CD4-positive, alpha-beta T cell treated with Interleukin-2 at 100 ng/mL for 4 hours (primary cell): ENCODE data around the gene ZCCHC9.
"Not testable (repeated sequence)": the region's sequence is repeated elsewhere in the genome, so short reads cannot be mapped to it uniquely, and the experiment has no call there.

Experiments used
- DNase-seq: peaks from one replicate; pipeline ENCODE4 v3.0.0-alpha.2; 2020; ENCODE audit warnings: low spot score

ZCCHC9 gene

GRCh38 chr5:81308836-81309235 is 7.4 kb downstream of the ZCCHC9 start:
- DNase-seq: no peak

DNA sequence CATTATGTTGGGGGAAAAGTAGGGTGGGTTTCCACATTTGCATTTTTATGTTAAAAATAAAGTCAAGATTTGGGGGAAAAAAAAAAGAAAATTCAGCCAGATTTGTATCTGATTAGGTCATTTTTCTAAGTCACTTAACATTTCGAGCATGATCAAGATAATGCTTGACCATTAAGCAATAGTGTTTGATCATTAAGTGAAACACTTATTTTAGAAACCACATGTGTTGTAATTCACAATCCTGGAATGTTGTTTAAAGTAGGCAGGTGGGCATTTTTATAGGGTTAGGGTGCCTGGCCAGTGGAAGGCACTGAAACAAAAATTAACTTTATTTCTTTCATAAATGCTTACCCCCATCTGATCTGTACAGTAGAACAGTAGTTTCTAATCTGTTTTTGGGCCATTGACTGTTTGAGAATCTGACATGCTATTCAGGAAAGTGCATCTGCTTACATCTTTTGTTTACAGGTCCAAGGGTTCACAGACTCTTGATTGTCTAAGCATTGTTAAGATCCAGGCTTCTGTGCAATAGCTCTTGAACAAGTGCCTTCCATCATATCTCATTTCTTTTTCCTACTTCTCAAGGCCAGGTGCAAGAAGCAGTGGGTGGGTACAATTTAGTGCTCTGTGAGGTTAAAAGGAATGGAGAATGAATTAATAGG is 9.1 kb downstream of the ZCCHC9 start:
- DNase-seq: no peak

DNA sequence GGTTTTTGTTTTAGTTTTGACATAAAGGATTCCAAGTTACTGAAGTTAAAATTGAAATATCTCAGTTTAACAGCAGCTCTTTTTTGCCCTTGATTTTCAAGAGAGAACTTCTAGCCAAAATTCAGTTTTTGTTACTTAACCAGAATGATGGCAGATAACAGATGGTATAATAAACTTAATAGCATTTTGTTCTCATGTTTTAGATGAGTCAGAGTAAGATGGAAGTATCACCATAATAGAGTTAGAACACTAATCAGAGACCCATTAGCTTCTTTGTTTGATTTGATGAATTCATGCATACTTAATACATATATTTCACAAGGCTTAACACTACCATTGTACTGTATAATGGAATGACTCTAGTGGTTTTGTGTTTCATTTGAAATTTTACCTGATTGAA is 11.9 kb downstream of the ZCCHC9 start:
- no peak for DNase-seq

GRCh38 chr5:81313686-81314085 is 12.3 kb downstream of the ZCCHC9 start:
- no peak for DNase-seq

GRCh38 chr5:81314581-81314980 is 13.2 kb downstream of the ZCCHC9 start:
- DNase-seq: no peak

GRCh38 chr5:81315336-81315735 is 13.9 kb downstream of the ZCCHC9 start:
- no peak for DNase-seq

DNA sequence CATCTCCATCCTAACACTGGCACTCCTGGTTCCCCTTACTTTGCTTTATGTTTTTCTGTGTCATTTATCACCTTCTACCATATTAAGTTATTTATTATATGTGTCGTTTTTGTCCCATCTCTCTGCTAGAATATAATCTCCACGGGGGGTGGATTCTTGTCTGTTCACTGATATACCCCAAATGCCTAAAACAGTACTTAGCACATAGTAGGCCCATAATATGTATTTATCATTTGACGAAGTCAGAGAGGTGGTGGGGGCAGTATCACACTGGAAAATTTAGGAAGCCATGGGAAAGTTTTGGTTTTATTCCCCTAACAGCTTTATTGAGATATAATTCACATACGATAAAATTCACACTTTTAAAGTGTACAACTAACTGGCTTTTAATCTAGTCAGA is 14.4 kb downstream of the ZCCHC9 start:
- DNase-seq: no peak

GRCh38 chr5:81316571-81316970 is 15.2 kb downstream of the ZCCHC9 start:
- DNase-seq: no peak

DNA sequence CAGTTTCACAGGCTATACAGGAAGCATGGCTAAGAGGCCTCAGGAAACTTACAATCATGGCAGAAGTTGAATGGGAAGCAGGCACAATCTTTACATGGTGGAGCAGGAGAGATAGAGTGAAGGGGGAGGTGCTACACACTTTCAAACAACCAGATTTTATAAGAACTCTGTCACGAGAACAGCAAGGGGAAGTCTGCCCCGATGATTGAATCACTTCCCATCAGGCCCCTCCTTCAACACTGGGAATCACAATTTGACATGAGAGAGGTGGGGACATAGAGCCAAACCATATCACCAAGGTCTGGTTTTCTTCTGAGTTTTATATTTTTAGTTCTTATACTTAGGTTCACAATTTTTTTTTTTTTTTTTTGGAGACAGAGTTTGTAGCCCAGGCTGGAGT is 16.1 kb downstream of the ZCCHC9 start:
- DNase-seq: no peak

GRCh38 chr5:81326554-81326953 is 25.2 kb downstream of the ZCCHC9 start:
- no peak for DNase-seq

DNA sequence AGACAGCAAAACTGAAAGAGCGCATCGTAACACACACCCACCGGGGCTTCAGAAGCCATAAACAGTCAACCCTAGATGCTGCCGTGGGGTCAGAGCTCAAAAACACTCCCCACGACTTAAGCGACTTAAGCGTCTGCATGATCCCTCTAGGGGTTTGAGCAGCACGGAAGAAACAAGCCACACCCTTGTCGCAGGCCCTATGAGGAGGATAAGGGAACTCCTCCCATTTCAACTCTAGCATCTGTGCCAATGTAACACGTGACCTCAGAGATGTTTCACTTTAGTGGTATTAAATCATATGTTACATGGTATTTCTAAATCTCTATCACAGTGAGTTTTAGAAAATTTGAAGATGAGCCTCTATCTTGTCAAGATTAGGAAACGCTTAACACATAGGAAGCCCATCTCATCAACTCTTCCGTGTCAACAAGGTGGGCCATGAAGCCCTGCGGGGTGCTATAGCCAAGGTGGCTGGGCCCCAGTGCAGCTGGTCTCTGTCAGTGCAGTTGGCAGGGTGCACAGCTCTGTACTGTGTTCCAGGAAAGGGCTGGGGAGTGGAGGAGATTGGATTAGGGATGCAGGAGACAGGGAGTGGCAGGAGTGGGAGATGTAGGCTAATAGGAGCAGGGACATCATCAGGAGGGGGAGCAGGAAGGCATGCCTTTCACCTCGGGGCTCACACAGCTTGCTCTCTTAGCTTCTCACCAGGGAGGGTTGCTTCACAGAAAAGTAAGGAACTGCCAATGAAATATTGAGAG is 33.1 kb downstream of the ZCCHC9 start:
- no peak for DNase-seq

DNA sequence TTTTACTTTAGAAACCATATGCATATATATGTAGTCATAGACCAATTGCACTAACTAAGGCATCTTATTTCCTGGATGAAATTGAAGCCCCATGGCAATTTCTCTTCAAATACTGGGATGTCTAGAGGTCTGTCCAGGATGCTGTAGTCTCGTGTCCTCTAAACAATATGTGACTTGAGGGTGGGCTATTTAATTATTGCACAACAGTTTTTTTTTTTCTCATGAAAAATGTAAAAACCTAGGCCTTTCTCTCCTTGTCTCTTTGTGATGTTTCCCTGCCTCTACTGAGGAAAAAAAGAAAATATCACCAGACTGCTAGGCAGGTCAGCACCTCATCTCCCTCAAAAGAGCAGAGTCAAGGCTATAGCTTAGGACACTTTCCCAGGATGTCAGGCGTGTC is 34.6 kb downstream of the ZCCHC9 start:
- no peak for DNase-seq

GRCh38 chr5:81336556-81336955 is 35.2 kb downstream of the ZCCHC9 start:
- no peak for DNase-seq

DNA sequence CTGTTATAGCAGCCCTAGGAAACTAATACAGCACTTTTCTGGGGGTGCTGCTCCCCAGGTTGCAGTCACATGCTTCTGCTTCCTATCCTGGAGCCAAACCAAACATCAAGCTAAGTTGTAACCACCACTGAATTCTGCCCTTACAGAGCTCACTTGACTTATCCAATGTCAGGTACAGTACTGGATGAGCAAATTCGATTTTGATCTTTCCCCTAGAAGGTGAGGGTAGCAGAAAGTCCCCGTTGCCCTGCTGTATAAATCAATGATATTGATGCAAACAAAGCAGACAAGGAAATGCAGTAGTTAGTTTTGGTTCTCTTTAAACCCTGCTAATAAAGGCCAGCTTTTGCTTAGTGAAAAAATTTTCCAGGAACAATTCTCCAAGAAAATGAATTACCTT is 36.4 kb downstream of the ZCCHC9 start:
- no peak for DNase-seq

- not testable (repeated sequence) for DNase-seq
Measured at GRCh38 chr5:81338213-81338612, 36.8 kb downstream of the ZCCHC9 start.

- DNase-seq: no peak
Measured at GRCh38 chr5:81344736-81345135, 43.3 kb downstream of the ZCCHC9 start.

- no peak for DNase-seq
Measured at GRCh38 chr5:81345411-81346003, 44.1 kb downstream of the ZCCHC9 start.

- no peak for DNase-seq
Measured at GRCh38 chr5:81349161-81349560, 47.8 kb downstream of the ZCCHC9 start.

GRCh38 chr5:81350507-81350906 is 49.1 kb downstream of the ZCCHC9 start:
- no peak for DNase-seq

DNA sequence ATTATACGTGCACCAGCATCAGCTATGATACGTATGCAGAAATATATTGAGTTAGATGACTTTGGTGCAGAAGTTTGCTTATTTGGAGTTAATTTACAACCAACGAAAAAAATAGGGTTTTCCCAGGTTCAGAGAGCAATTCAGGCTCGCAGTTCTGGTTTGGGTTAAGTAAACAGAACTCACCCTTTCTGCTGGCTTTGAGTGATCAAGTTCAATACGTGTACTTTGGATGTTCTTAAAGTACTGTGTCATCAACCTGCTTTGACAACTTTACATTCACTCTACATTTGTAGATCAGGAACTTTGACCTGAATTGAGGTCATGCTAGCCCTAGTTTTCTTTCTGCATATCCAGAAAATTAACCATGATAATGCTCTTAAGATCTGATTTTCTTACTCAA is 51.8 kb downstream of the ZCCHC9 start:
- no peak for DNase-seq

DNA sequence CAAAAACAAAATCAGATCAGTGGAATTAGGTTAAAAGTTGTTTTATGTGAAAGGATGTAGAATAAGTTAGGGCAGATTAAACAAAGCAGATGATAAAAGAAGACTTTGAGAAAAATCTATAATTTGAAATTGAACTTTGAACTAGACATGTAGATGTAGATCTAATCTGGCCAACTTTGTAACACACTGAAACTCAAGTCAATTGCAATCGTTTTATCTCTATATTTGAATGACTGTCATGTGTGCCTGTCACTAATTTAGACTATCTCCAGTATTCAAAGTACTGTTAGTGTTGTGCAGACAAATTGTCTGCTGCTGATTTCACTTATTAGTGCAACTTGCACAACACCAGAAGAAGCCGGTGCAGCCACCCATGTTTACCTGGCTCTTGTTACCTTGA is 52.7 kb downstream of the ZCCHC9 start:
- no peak for DNase-seq

DNA sequence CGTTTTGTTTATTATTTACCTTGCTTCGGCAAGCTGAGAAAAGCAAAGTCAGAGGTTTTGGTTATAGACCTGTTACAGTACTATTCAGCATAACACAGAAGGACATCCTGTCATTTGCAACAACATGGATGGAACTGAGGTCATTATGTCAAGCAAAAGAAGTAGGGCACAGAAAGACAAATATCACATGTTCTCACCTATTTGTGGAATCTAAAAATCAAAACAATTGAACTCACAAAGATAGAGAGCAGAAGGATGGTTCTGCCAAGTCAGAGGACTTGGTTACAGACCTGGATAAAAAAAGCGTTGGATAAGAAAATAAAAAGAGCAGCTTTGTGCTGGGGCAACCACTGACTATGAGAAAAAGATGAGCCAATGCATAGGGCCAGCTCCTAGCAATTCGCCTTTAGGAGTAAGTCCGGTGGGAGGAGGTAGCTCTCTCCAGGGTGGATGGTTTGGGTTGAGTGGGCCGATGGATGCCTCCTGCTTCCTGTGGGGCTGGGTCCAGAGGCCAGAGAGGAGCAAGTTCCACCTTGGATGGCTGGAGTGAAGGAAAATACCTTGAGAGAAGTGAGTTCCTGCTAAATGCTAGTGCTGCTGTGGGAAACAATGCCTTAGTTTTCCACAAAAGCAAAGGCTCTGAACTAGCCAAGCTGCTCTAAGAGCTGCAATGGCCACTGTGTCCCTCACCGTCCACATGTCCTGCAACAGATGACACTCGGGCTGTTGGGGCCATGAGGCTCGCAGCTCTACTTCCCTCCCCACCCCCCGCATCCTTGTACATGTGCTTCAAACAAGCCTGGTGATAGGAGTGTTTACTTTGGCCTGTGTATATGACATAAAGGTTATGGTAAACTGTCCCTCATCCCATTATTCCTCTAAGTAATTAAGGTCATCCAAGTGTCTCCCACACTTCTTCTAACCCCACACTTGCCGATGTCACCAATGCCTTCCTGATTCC is 54.2 kb downstream of the ZCCHC9 start:
- DNase-seq: no peak
